Dermis lymphatic vessel endothelial cell (primary cell): Measurements from ENCODE around the gene CKMT1B. TPM values are rescaled to one million over a fixed set of nuclear protein-coding genes. Genes with fewer than 3 reads are reported as not detected.

Experiments used
- total RNA-seq: library from RNA; depleted of rRNA; stranded (reverse); fragments of >200 nt; gene quantifications from 2 replicates; pipeline ENCODE4 v1.2.1, GENCODE V29; 2014

The CKMT1B gene
- total RNA-seq, result not detected in 2 replicates

GRCh38 chr15:43593328-43594190, at the start of gene CKMT1B:
TSS of gene CKMT1B (plus strand) at chr15:43594027. CDS start at chr15:43594219, 192 bp downstream.

GRCh38 chr15:43589778-43590466, 3.9 kb upstream of the CKMT1B start, which contains the start of gene PPIP5K1:
TSS of gene PPIP5K1 (minus strand) at chr15:43590208. CDS start at chr15:43584504, 5,704 bp downstream.

GRCh38 chr15:43618700-43619099, 24.9 kb downstream of the CKMT1B start, which contains the start of gene STRC:
TSS of gene STRC (minus strand) at chr15:43618800. CDS start at chr15:43618722, 78 bp downstream.

Other genes starting within 250 kb of the CKMT1B start
- gene ZSCAN29, start 223.0 kb upstream of the CKMT1B start, total RNA-seq, result 19.7 and 20.2 TPM in 2 replicates
- gene TUBGCP4, start 222.9 kb upstream of the CKMT1B start, total RNA-seq, result 9.2 and 9.5 TPM in 2 replicates
- gene TP53BP1, start 100.9 kb upstream of the CKMT1B start, total RNA-seq, result 48.9 and 64.7 TPM in 2 replicates
- gene MAP1A, start 76.4 kb upstream of the CKMT1B start, total RNA-seq, result 0.17 and 0.33 TPM in 2 replicates
- gene PPIP5K1, start 3.8 kb upstream of the CKMT1B start, total RNA-seq, result 7.4 and 12.8 TPM in 2 replicates
- 0.09 TPM in 1 of 2 replicates, not detected in the other for gene STRC, start 24.8 kb downstream of the CKMT1B start, total RNA-seq
- 0.33 and 0.95 TPM in 2 replicates for gene CATSPER2, start 54.8 kb downstream of the CKMT1B start, total RNA-seq
- not detected in 2 replicates for gene CKMT1A, start 99.8 kb downstream of the CKMT1B start, total RNA-seq
- 123 and 147 TPM in 2 replicates for gene PDIA3, start 152.4 kb downstream of the CKMT1B start, total RNA-seq
- 1.5 TPM in 2 replicates for gene ELL3, start 182.9 kb downstream of the CKMT1B start, total RNA-seq
- gene SERF2, start 198.3 kb downstream of the CKMT1B start, total RNA-seq, result 214 and 359 TPM in 2 replicates
- gene SERINC4, start 206.2 kb downstream of the CKMT1B start, total RNA-seq, result 0.11 TPM in 1 of 2 replicates, not detected in the other
- gene HYPK, start 206.6 kb downstream of the CKMT1B start, total RNA-seq, result 4.9 and 5.4 TPM in 2 replicates
- gene MFAP1, start 230.7 kb downstream of the CKMT1B start, total RNA-seq, result 18.3 and 22.8 TPM in 2 replicates
- gene WDR76, start 233.0 kb downstream of the CKMT1B start, total RNA-seq, result 3.9 and 4.1 TPM in 2 replicates